ENCODE data around the gene BTN3A1. TPM values are rescaled to one million over a fixed set of nuclear protein-coding genes. Genes with fewer than 3 reads are reported as not detected.

Gene BTN3A1
- total RNA-seq, 1 donor from 2014 or later = 16.7 TPM

- H3K4me3 ChIP-seq = peak overlapping the region; percentile 78 to 79
- TF ChIP-seq POLR2AphosphoS5 (IDR thresholded peaks at IDR 0.05; ENCODE audit: insufficient read depth in 1 of 2, low read depth in 1 of 2) (peak; percentile 68 to 88), CTCF (IDR thresholded peaks at IDR 0.05) (no peak)
- H3K9me3 ChIP-seq = no peaks in the 10 kb centered on the region
- no peaks in the 10 kb centered on the region for H3K27me3 ChIP-seq
- H3K36me3 ChIP-seq = no peaks in the 10 kb centered on the region
- intact Hi-C loops (cut with DNase I) = no loop called here
- H3K27ac ChIP-seq = peak overlapping the region; percentile 97
- peak in 1 of 2 donors; percentile 92 for DNase-seq (ENCODE audit: extremely low spot score in 2 of 2)
- peaks cover 40% of the 10 kb centered on the region for H3K4me1 ChIP-seq
Observed at GRCh38 chr6:26421259-26422144, 19.4 kb downstream of the BTN3A1 start.

GRCh38 chr6:26422329-26422728 is 20.3 kb downstream of the BTN3A1 start:
- Histone ChIP-seq H3K27ac (no peak overlapping the region), H3K4me1 (peaks cover 40% of the 10 kb centered on the region), H3K9me3 (no peaks in the 10 kb centered on the region), H3K36me3 (no peaks in the 10 kb centered on the region), H3K27me3 (no peaks in the 10 kb centered on the region), H3K4me3 (peak overlapping the region; percentile 78 to 79)
- intact Hi-C loops (cut with DNase I) = no loop called here
- no peak for DNase-seq (ENCODE audit: extremely low spot score in 2 of 2)
- no peak for TF ChIP-seq POLR2A (IDR thresholded peaks at IDR 0.05)
- no peak for TF ChIP-seq CTCF (IDR thresholded peaks at IDR 0.05)
- TF ChIP-seq POLR2AphosphoS5 (IDR thresholded peaks at IDR 0.05; ENCODE audit: insufficient read depth in 1 of 2, low read depth in 1 of 2) = no peak

GRCh38 chr6:26426691-26427450 is 24.8 kb downstream of the BTN3A1 start:
- intact Hi-C loops (cut with DNase I) = no loop called here
- H3K4me3 ChIP-seq = no peak overlapping the region
- peaks cover 0 to 4% of the 10 kb centered on the region in 2 donors for H3K36me3 ChIP-seq
- no peak for TF ChIP-seq POLR2A (IDR thresholded peaks at IDR 0.05)
- no peak for TF ChIP-seq CTCF (IDR thresholded peaks at IDR 0.05)
- no peak for TF ChIP-seq POLR2AphosphoS5 (IDR thresholded peaks at IDR 0.05; ENCODE audit: insufficient read depth in 1 of 2, low read depth in 1 of 2)
- no peaks in the 10 kb centered on the region for H3K9me3 ChIP-seq
- no peak for DNase-seq (ENCODE audit: extremely low spot score in 2 of 2)
- no peaks in the 10 kb centered on the region for H3K27me3 ChIP-seq
- H3K27ac ChIP-seq = no peak overlapping the region
- peaks cover 39% of the 10 kb centered on the region for H3K4me1 ChIP-seq

- no peak for DNase-seq (ENCODE audit: extremely low spot score in 2 of 2)
- Histone ChIP-seq H3K27me3 (no peaks in the 10 kb centered on the region), H3K4me1 (peaks cover 35% of the 10 kb centered on the region), H3K4me3 (no peak overlapping the region), H3K36me3 (peaks cover 0 to 4% of the 10 kb centered on the region in 2 donors), H3K27ac (no peak overlapping the region), H3K9me3 (no peaks in the 10 kb centered on the region)
- intact Hi-C loops (cut with DNase I) = no loop called here
- TF ChIP-seq POLR2AphosphoS5 (IDR thresholded peaks at IDR 0.05; ENCODE audit: insufficient read depth in 1 of 2, low read depth in 1 of 2) (no peak), POLR2A (IDR thresholded peaks at IDR 0.05) (no peak), CTCF (IDR thresholded peaks at IDR 0.05) (no peak)
Observed at GRCh38 chr6:26427451-26427809, 25.4 kb downstream of the BTN3A1 start.

Measured in vagina (tissue), 2 donors.